Lung (tissue), 12 donors: ENCODE measurements around the gene APOO. TPM values are rescaled to one million over a fixed set of nuclear protein-coding genes. Genes with fewer than 3 reads are reported as not detected.

Source experiments
- ATAC-seq: fragments of 200-7000 bp; cut with Tn5 transposase; one replicate; pipeline ENCODE4 v1.9.1; 2020; ENCODE audit warnings: moderate number of reproducible peaks; ENCODE audit not compliant: insufficient read depth, low FRiP score
- DNase-seq, 3 donors: peaks; one replicate each; pipeline ENCODE4 v3.0.0-alpha.2; 2013 to 2017
- H3K27ac ChIP-seq, 2 donors: one replicate each; pipeline ENCODE4 v1.5.1; 2013; ENCODE audit warnings: mild to moderate bottlenecking in 2 of 2, moderate library complexity in 2 of 2, control low read depth in 1 of 2, inconsistent platforms in 1 of 2, low read depth in 1 of 2, low read length in 1 of 2
- H3K27me3 ChIP-seq, 3 donors: one replicate each; pipeline ENCODE4 v1.5.1; 2013; ENCODE audit warnings: low read length in 2 of 3; ENCODE audit not compliant: control insufficient read depth in 3 of 3, insufficient read depth in 3 of 3
- H3K36me3 ChIP-seq, 4 donors: one replicate each; pipeline ENCODE4 v1.5.1; 2013; ENCODE audit warnings: low read length in 4 of 4, mild to moderate bottlenecking in 1 of 4, moderate library complexity in 1 of 4; ENCODE audit not compliant: control insufficient read depth in 4 of 4, insufficient read depth in 4 of 4
- H3K4me1 ChIP-seq, 5 donors: one replicate each; pipeline ENCODE4 v1.5.1; 2013; ENCODE audit warnings: low read length in 5 of 5, mild to moderate bottlenecking in 2 of 5, moderate library complexity in 1 of 5; ENCODE audit not compliant: control insufficient read depth in 5 of 5, insufficient read depth in 5 of 5
- H3K4me3 ChIP-seq: one replicate; pipeline ENCODE4 v1.5.1; 2013; ENCODE audit warnings: mild to moderate bottlenecking, control low read depth, moderate library complexity
- H3K9ac ChIP-seq, 2 donors: one replicate each; pipeline ENCODE4 v1.5.1; 2013; ENCODE audit warnings: low read length in 2 of 2, control low read depth in 1 of 2; ENCODE audit not compliant: insufficient read depth in 1 of 2
- H3K9me3 ChIP-seq, 4 donors: one replicate each; pipeline ENCODE4 v1.5.1; 2013; ENCODE audit warnings: low read length in 3 of 4, mild to moderate bottlenecking in 1 of 4, moderate library complexity in 1 of 4; ENCODE audit not compliant: control insufficient read depth in 4 of 4, insufficient read depth in 3 of 4
- WGBS, 2 donors: extraction: QIAGEN DNeasy Blood & Tissue Kit; methylation state at CpG; one replicate each; pipeline ENCODE4 v1.1.7; 2013; 5-methylcytosine and 5-hydroxymethylcytosine counted together
- polyA plus RNA-seq, 2 donors: library from polyadenylated mRNA; stranded (reverse); fragments of 200-250 nt; gene quantifications; one replicate each; pipeline ENCODE4 v1.2.1, GENCODE V29; 2013
- total RNA-seq, 2 donors: library from RNA; depleted of rRNA in 1 of 2; stranded (reverse); fragments of >200 nt in 1 of 2; gene quantifications; one replicate each; pipeline ENCODE4 v1.2.1, GENCODE V29; 2014 to 2021
- TF ChIP-seq, protein P1 (sequence below): IDR thresholded peaks from 2 replicates; pipeline ENCODE4 v1.5.1; 2012; ENCODE audit warnings: mild to moderate bottlenecking; ENCODE audit errors: control extremely low read depth, extremely low read depth
- donor health status: control.
- donor health status: control.
- donor health status: Bipolar disorder and iron deficiency.
- donor health status: healthy.
- donor health status: DM: yes; HTN: yes; CAD: no.

APOO gene
- total and polyA plus RNA-seq, 4 donors: 8.9 to 25.0 (median 22.6) TPM

GRCh38 chrX:23936180-23936579 is 28.4 kb upstream of the APOO start:
- Histone ChIP-seq H3K27me3 (peaks cover 0 to 42% (median 13%) of the 10 kb centered on the region in 3 donors), H3K4me3 (no peak overlapping the region), H3K4me1 (no peaks in the 10 kb centered on the region), H3K9ac (no peak overlapping the region), H3K36me3 (no peaks in the 10 kb centered on the region), H3K9me3 (no peaks in the 10 kb centered on the region), H3K27ac (no peak overlapping the region)
- WGBS, 2 donors: 20 to 67% methylated on average over 1 of the region's 1 CpG
- ATAC-seq: no peak
- DNase-seq: no peak
- TF ChIP-seq, protein P1, sequence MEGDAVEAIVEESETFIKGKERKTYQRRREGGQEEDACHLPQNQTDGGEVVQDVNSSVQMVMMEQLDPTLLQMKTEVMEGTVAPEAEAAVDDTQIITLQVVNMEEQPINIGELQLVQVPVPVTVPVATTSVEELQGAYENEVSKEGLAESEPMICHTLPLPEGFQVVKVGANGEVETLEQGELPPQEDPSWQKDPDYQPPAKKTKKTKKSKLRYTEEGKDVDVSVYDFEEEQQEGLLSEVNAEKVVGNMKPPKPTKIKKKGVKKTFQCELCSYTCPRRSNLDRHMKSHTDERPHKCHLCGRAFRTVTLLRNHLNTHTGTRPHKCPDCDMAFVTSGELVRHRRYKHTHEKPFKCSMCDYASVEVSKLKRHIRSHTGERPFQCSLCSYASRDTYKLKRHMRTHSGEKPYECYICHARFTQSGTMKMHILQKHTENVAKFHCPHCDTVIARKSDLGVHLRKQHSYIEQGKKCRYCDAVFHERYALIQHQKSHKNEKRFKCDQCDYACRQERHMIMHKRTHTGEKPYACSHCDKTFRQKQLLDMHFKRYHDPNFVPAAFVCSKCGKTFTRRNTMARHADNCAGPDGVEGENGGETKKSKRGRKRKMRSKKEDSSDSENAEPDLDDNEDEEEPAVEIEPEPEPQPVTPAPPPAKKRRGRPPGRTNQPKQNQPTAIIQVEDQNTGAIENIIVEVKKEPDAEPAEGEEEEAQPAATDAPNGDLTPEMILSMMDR: no peak

- no peaks in the 10 kb centered on the region for H3K9me3 ChIP-seq
- no peaks in the 10 kb centered on the region for H3K4me1 ChIP-seq
- H3K27me3 ChIP-seq: peaks cover 0 to 39% (median 13%) of the 10 kb centered on the region in 3 donors
- no peaks in the 10 kb centered on the region for H3K36me3 ChIP-seq
- no peak overlapping the region for H3K9ac ChIP-seq
- DNase-seq: no peak
- TF ChIP-seq, protein P1: no peak
- ATAC-seq: no peak
- H3K27ac ChIP-seq: no peak overlapping the region
- H3K4me3 ChIP-seq: no peak overlapping the region
- 92 to 96% methylated on average over 11 of the region's 11 CpGs for WGBS, 2 donors
Measured at GRCh38 chrX:23935106-23935505, 27.4 kb upstream of the APOO start.

- TF ChIP-seq, protein P1: no peak
- Histone ChIP-seq H3K9ac (no peak overlapping the region), H3K27me3 (peaks cover 0 to 28% (median 13%) of the 10 kb centered on the region in 3 donors), H3K9me3 (no peaks in the 10 kb centered on the region), H3K27ac (no peak overlapping the region), H3K4me3 (no peak overlapping the region), H3K4me1 (no peaks in the 10 kb centered on the region), H3K36me3 (no peaks in the 10 kb centered on the region)
- WGBS, 2 donors: 33 to 35% methylated on average over 1 of the region's 1 CpG
- DNase-seq (peak in 2 of 3 donors; percentile 17 to 39), ATAC-seq (no peak)
Measured at GRCh38 chrX:23932046-23932445, 24.3 kb upstream of the APOO start.
